NCI-H460 (cell line): ENCODE data around the gene IGF1. TPM values are rescaled to one million over a fixed set of nuclear protein-coding genes. Genes with fewer than 3 reads are reported as not detected.

ENCODE experiments used
- DNase-seq: peaks from one replicate; pipeline ENCODE4 v3.0.0-alpha.2; 2016; ENCODE audit warnings: low read depth; ENCODE audit errors: extremely low read depth
- polyA plus RNA-seq: library from polyadenylated mRNA; depleted of rRNA; stranded (reverse); fragments of >200 nt; gene quantifications from 2 replicates; pipeline ENCODE4 v1.2.3, GENCODE V29; 2014; cell fraction: nucleus; rRNA removed
- total RNA-seq: library from RNA; depleted of rRNA; stranded (reverse); fragments of >200 nt; shearing (Covaris generic); gene quantifications from 2 replicates; pipeline ENCODE4 v1.2.3, GENCODE V29; 2014; rRNA removed

Gene IGF1
- total RNA-seq = not detected in 2 replicates
- not detected in 2 replicates for polyA plus RNA-seq

GRCh38 chr12:102480406-102480805, at the start of gene IGF1:
Gene IGF1, minus strand, starts transcription at chr12:102480563. Its CDS starts 182 bp downstream, at chr12:102480381.
- no peak for DNase-seq

- DNase-seq = no peak
These were observed 47.7 kb upstream of the IGF1 start for GRCh38 chr12:102528111-102528510.

GRCh38 chr12:102527171-102527720, 46.9 kb upstream of the IGF1 start:
- DNase-seq = no peak

GRCh38 chr12:102526656-102527055, 46.3 kb upstream of the IGF1 start:
- no peak for DNase-seq

- DNase-seq = no peak
These were observed 42.4 kb upstream of the IGF1 start for GRCh38 chr12:102522768-102523167.

- no peak for DNase-seq
These were observed 41.4 kb upstream of the IGF1 start for GRCh38 chr12:102521662-102522277.

- DNase-seq = no peak
These were observed 38.5 kb upstream of the IGF1 start for GRCh38 chr12:102518871-102519270.

- no peak for DNase-seq
These were observed 34.3 kb upstream of the IGF1 start for GRCh38 chr12:102514696-102515095.

- no peak for DNase-seq
These were observed 33.4 kb upstream of the IGF1 start for GRCh38 chr12:102513739-102514138.

- DNase-seq = no peak
These were observed 32.9 kb upstream of the IGF1 start for GRCh38 chr12:102513272-102513671.

- no peak for DNase-seq
These were observed 32.2 kb upstream of the IGF1 start for GRCh38 chr12:102512523-102512922.

GRCh38 chr12:102511575-102511974, 31.2 kb upstream of the IGF1 start:
- DNase-seq = no peak

GRCh38 chr12:102510463-102510862, 30.1 kb upstream of the IGF1 start:
- DNase-seq = no peak

GRCh38 chr12:102510031-102510430, 29.7 kb upstream of the IGF1 start:
- no peak for DNase-seq

GRCh38 chr12:102509123-102509626, 28.8 kb upstream of the IGF1 start:
- no peak for DNase-seq

GRCh38 chr12:102508052-102508451, 27.7 kb upstream of the IGF1 start:
- no peak for DNase-seq

GRCh38 chr12:102507301-102507700, 26.9 kb upstream of the IGF1 start:
- no peak for DNase-seq

- no peak for DNase-seq
These were observed 24.5 kb upstream of the IGF1 start for GRCh38 chr12:102504871-102505270.

GRCh38 chr12:102504280-102504679, 23.9 kb upstream of the IGF1 start:
- DNase-seq = no peak

GRCh38 chr12:102503831-102504230, 23.5 kb upstream of the IGF1 start:
- no peak for DNase-seq

- no peak for DNase-seq
These were observed 22.8 kb upstream of the IGF1 start for GRCh38 chr12:102503056-102503681.

GRCh38 chr12:102501773-102502172, 21.4 kb upstream of the IGF1 start:
- no peak for DNase-seq
